HK-2 (cell line): ENCODE results near the gene TP53.

ENCODE experiments used
- DNase-seq: peaks from one replicate; pipeline ENCODE4 v3.0.0-alpha.2; 2018; ENCODE audit not compliant: unreplicated experiment

The TP53 gene

GRCh38 chr17:7706631-7707354 lies 19.5 kb upstream of the TP53 start:
- DNase-seq, result no peak

- no peak for DNase-seq
Measured at GRCh38 chr17:7705269-7706255, 18.3 kb upstream of the TP53 start.

GRCh38 chr17:7704601-7705268 lies 17.4 kb upstream of the TP53 start, which contains the start of gene EFNB3:
TSS of gene EFNB3 (plus strand) at chr17:7705202. CDS start at chr17:7705599, 397 bp downstream.
- DNase-seq, result no peak

GRCh38 chr17:7703584-7704479 lies 16.5 kb upstream of the TP53 start:
- DNase-seq, result no peak

GRCh38 chr17:7702776-7703175 lies 15.5 kb upstream of the TP53 start:
- DNase-seq, result no peak

- no peak for DNase-seq
Measured at GRCh38 chr17:7701681-7702080, 14.4 kb upstream of the TP53 start.

- no peak for DNase-seq
Measured at GRCh38 chr17:7700510-7700909, 13.2 kb upstream of the TP53 start.

GRCh38 chr17:7697828-7698588 lies 10.7 kb upstream of the TP53 start:
- no peak for DNase-seq

- DNase-seq, result no peak
Measured at GRCh38 chr17:7695586-7695985, 8.3 kb upstream of the TP53 start.

- DNase-seq, result no peak
Measured at GRCh38 chr17:7688808-7689316, 1.6 kb upstream of the TP53 start.

GRCh38 chr17:7687908-7688807 lies 868 bp upstream of the TP53 start, which contains the start of gene WRAP53:
TSS of gene WRAP53 (plus strand) at chr17:7688477. CDS start at chr17:7688649, 172 bp downstream.
- DNase-seq, result peak; percentile 98

- peak; percentile 75 for DNase-seq
Measured at GRCh38 chr17:7686222-7687071, 843 bp downstream of the TP53 start.

- peak; percentile 86 for DNase-seq
Measured at GRCh38 chr17:7685533-7686221, 1.6 kb downstream of the TP53 start.

GRCh38 chr17:7684851-7685532 lies 2.3 kb downstream of the TP53 start:
- DNase-seq, result no peak

GRCh38 chr17:7677388-7678067 lies 9.8 kb downstream of the TP53 start:
- DNase-seq, result no peak

GRCh38 chr17:7676533-7676932 lies 10.8 kb downstream of the TP53 start:
- no peak for DNase-seq
